Psoas muscle (tissue), 8 donors: ENCODE measurements around the gene KDM1A. TPM values are rescaled to one million over a fixed set of nuclear protein-coding genes. Genes with fewer than 3 reads are reported as not detected.

Source experiments
- ATAC-seq, 4 donors: fragments of 200-7000 bp; cut with Tn5 transposase; one replicate each; pipeline ENCODE4 v1.9.1; 2020; ENCODE audit warnings: moderate library complexity in 3 of 4, mild to moderate bottlenecking in 2 of 4
- DNase-seq, 2 donors: peaks; one replicate each; pipeline ENCODE4 v3.0.0-alpha.2; 2020
- H3K27ac ChIP-seq: fragments of 200-600 bp; one replicate; pipeline ENCODE4 v1.8.0; 2022
- H3K27me3 ChIP-seq, 3 donors: fragments of 200-600 bp in 1 of 3; one replicate each; pipeline versions ENCODE4 v1.6.1 to v1.8.0; 2013 to 2022; ENCODE audit warnings: low read length in 2 of 3, mild to moderate bottlenecking in 2 of 3, moderate library complexity in 1 of 3; ENCODE audit not compliant: insufficient read depth in 3 of 3
- H3K36me3 ChIP-seq, 2 donors: fragments of 200-600 bp in 1 of 2; one replicate each; pipeline versions ENCODE4 v1.6.1 to v1.8.0; 2013 to 2022; ENCODE audit warnings: low read depth in 1 of 2, mild to moderate bottlenecking in 1 of 2, moderate library complexity in 1 of 2; ENCODE audit not compliant: insufficient read depth in 1 of 2
- H3K4me1 ChIP-seq: fragments of 200-600 bp; one replicate; pipeline ENCODE4 v1.8.0; 2022
- H3K4me3 ChIP-seq: fragments of 200-600 bp; one replicate; pipeline ENCODE4 v1.8.0; 2022; ENCODE audit warnings: mild to moderate bottlenecking
- H3K9me3 ChIP-seq: fragments of 200-600 bp; one replicate; pipeline ENCODE4 v1.8.0; 2022
- CTCF ChIP-seq: fragments of 200-600 bp; IDR thresholded peaks from one replicate; pipeline ENCODE4 v1.8.0; 2022; ENCODE audit warnings: antibody characterized with exemption
- WGBS, 3 donors: extraction: QIAGEN DNeasy Blood & Tissue Kit; methylation state at CpG; one replicate each; pipeline versions ENCODE4 v1.1.6 to v1.1.7; 2013; 5-methylcytosine and 5-hydroxymethylcytosine counted together
- intact Hi-C, 2 donors: fragments of 100-400 bp; cut with DNase I; formaldehyde crosslinking; loops; one replicate each; pipeline versions ENCODE4 v1.11.0 to v1.14.2; 2022
- polyA plus RNA-seq, 3 donors: library from polyadenylated mRNA; stranded (reverse); fragments of 200-250 nt; gene quantifications; one replicate each; pipeline ENCODE4 v1.2.3, GENCODE V29; 2013
- total RNA-seq, 4 donors: library from RNA; stranded (reverse); fragmentation: NEBNext Ultra II Directional in 2 of 4; extraction: Animal tissue kit (Norgen Biotek cat#: 25700) in 2 of 4; gene quantifications; one replicate each; pipeline versions ENCODE4 v1.2.1 to v1.2.4, GENCODE V29; 2021 to 2023
- donor health status: healthy with polysubstance abuse.
- donor health status: DM: no; HTN: no; CAD: no; lungs with moderate emphysema.
- donor health status: Bipolar disorder and iron deficiency.
- donor health status: healthy.
- donor health status: DM: yes; HTN: yes; CAD: no.
- donor health status: DM: no; HTN: no; CAD: no.
- donor health status: DM: no; HTN: no; CAD: no.
- donor health status: DM: yes; HTN: yes; CAD: no.

Gene KDM1A
- total and polyA plus RNA-seq, 7 donors = 29.1 to 49.2 (median 41.5) TPM

- TF ChIP-seq CTCF = no peak
- Histone ChIP-seq H3K36me3 (peaks cover 14 to 95% of the 10 kb centered on the region in 2 donors), H3K27ac (no peak overlapping the region)
Observed at GRCh38 chr1:23065385-23065784, 46.1 kb downstream of the KDM1A start.

GRCh38 chr1:23066075-23066474 lies 46.8 kb downstream of the KDM1A start:
- intact Hi-C loops = no loop called here
- ATAC-seq = no peak
- Histone ChIP-seq H3K4me3 (no peak overlapping the region), H3K27me3 (no peaks in the 10 kb centered on the region), H3K9me3 (no peaks in the 10 kb centered on the region), H3K36me3 (peaks cover 14 to 95% of the 10 kb centered on the region in 2 donors), H3K27ac (no peak overlapping the region), H3K4me1 (no peaks in the 10 kb centered on the region)
- no peak for DNase-seq
- TF ChIP-seq CTCF = no peak
- 86 to 98% (median 89%) methylated on average over 2 of the region's 2 CpGs for WGBS, 3 donors

More at GRCh38 chr1:23065385-23065784, 46.1 kb downstream of the KDM1A start:
- no peak overlapping the region for H3K4me3 ChIP-seq
- ATAC-seq (no peak), DNase-seq (no peak)
- intact Hi-C loops = no loop called here
- no peaks in the 10 kb centered on the region for H3K9me3 ChIP-seq
- 60 to 74% (median 73%) methylated on average over 2 of the region's 2 CpGs for WGBS, 3 donors
- no peaks in the 10 kb centered on the region for H3K4me1 ChIP-seq
- H3K27me3 ChIP-seq = no peaks in the 10 kb centered on the region

GRCh38 chr1:23069149-23069548 lies 49.9 kb downstream of the KDM1A start:
- no peak for DNase-seq
- no peaks in the 10 kb centered on the region for H3K9me3 ChIP-seq
- no peak overlapping the region for H3K27ac ChIP-seq
- ATAC-seq = no peak
- no peak for TF ChIP-seq CTCF
- WGBS, 3 donors = 92 to 99% (median 92%) methylated on average over 2 of the region's 2 CpGs
- H3K4me1 ChIP-seq = no peaks in the 10 kb centered on the region
- intact Hi-C loops = no loop called here
- H3K4me3 ChIP-seq = no peak overlapping the region
- H3K36me3 ChIP-seq = peaks cover 20 to 96% of the 10 kb centered on the region in 2 donors
- no peaks in the 10 kb centered on the region for H3K27me3 ChIP-seq

- TF ChIP-seq CTCF = no peak
- intact Hi-C loops = no loop called here
- Histone ChIP-seq H3K27me3 (no peaks in the 10 kb centered on the region), H3K36me3 (peaks cover 20 to 93% of the 10 kb centered on the region in 2 donors), H3K9me3 (no peaks in the 10 kb centered on the region), H3K4me3 (no peak overlapping the region), H3K4me1 (no peaks in the 10 kb centered on the region), H3K27ac (no peak overlapping the region)
- ATAC-seq (no peak), DNase-seq (no peak)
- WGBS, 3 donors = 85 to 88% (median 87%) methylated on average over 4 of the region's 4 CpGs
Observed at GRCh38 chr1:23069675-23070074, 50.4 kb downstream of the KDM1A start.

GRCh38 chr1:23074012-23074411 lies 54.7 kb downstream of the KDM1A start:
- no peak for TF ChIP-seq CTCF
- Histone ChIP-seq H3K36me3 (peaks cover 21 to 85% of the 10 kb centered on the region in 2 donors), H3K27me3 (no peaks in the 10 kb centered on the region), H3K4me1 (no peaks in the 10 kb centered on the region), H3K9me3 (no peaks in the 10 kb centered on the region), H3K27ac (no peak overlapping the region), H3K4me3 (no peak overlapping the region)
- ATAC-seq (no peak), DNase-seq (no peak)
- intact Hi-C loops = no loop called here
